22Rv1 (cell line): ENCODE results near the gene TRIM17.

Experiments
- H3K27ac ChIP-seq: fragments of 450-650 bp; 2 replicates; pipeline ENCODE4 v1.5.1; 2017
- ZFX ChIP-seq: fragments of 450-650 bp; IDR thresholded peaks from 2 replicates; pipeline ENCODE4 v1.6.1; 2017; ENCODE audit warnings: antibody characterized with exemption, borderline replicate concordance
- TF ChIP-seq, protein P1 (sequence below): fragments of 450-650 bp; IDR thresholded peaks from 2 replicates; pipeline ENCODE4 v1.5.1; 2017; ENCODE audit warnings: mild to moderate bottlenecking

Gene TRIM17

DNA sequence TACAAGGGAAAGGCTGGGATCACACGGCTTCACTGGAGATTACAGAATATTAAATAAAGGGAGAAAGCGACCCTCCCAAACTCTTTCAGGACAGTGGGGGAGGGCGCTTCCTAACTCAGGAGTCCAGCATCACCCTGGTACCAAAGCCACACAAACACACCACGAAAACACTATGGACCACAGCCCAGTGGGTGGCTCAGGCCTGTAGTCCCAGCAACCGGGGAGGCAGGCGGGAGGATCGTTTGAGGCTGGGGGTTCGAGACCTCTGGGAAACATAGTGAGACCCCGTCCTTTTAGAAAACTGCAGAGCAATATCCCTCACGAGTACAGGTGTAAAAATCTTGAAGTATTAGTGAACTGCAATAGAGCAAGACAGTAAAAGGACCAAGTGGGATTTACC, 26.0 kb downstream of the TRIM17 start:
- no peak overlapping the region for H3K27ac ChIP-seq
- TF ChIP-seq ZFX = no peak
- TF ChIP-seq, protein P1, sequence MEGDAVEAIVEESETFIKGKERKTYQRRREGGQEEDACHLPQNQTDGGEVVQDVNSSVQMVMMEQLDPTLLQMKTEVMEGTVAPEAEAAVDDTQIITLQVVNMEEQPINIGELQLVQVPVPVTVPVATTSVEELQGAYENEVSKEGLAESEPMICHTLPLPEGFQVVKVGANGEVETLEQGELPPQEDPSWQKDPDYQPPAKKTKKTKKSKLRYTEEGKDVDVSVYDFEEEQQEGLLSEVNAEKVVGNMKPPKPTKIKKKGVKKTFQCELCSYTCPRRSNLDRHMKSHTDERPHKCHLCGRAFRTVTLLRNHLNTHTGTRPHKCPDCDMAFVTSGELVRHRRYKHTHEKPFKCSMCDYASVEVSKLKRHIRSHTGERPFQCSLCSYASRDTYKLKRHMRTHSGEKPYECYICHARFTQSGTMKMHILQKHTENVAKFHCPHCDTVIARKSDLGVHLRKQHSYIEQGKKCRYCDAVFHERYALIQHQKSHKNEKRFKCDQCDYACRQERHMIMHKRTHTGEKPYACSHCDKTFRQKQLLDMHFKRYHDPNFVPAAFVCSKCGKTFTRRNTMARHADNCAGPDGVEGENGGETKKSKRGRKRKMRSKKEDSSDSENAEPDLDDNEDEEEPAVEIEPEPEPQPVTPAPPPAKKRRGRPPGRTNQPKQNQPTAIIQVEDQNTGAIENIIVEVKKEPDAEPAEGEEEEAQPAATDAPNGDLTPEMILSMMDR = no peak

DNA sequence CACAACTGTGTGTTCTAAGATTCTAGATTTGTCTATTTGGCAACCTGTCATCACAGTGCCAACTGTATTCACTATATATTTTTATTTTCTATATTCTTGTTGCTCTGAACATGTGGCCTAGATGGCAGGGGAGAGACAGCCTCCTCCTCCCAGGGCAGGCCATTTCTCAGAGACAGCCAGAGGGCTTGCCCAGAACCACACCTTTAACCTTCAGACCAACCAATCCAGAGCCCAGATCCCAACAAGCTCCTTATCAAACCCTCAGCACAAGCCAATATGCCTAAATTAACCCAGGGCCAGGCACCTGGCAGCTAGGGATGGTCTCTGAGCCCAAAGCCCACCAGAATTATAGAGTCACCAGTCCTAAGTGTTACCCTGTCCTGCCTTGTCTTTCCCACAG, 29.3 kb downstream of the TRIM17 start:
- TF ChIP-seq, protein P1 = no peak
- no peak for TF ChIP-seq ZFX
- H3K27ac ChIP-seq = no peak overlapping the region

DNA sequence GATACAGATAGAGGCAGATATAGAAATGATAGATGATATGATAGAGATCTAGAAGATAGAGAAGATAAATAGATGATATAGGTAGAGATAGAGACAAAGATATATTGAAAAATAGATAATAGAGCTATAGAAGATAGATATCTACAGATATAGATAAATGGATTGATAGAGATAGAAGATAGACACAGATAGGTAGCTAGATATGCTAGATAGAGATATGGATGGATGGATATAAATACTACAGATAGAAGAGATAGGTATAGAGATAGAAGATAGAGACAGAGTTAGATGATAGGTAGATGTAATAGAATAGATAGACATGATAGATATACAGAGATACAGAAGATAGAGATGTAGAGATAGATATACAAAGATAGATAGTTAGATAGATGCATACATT, 31.4 kb downstream of the TRIM17 start:
- TF ChIP-seq, protein P1 = no peak
- TF ChIP-seq ZFX = no peak
- H3K27ac ChIP-seq = no peak overlapping the region

DNA sequence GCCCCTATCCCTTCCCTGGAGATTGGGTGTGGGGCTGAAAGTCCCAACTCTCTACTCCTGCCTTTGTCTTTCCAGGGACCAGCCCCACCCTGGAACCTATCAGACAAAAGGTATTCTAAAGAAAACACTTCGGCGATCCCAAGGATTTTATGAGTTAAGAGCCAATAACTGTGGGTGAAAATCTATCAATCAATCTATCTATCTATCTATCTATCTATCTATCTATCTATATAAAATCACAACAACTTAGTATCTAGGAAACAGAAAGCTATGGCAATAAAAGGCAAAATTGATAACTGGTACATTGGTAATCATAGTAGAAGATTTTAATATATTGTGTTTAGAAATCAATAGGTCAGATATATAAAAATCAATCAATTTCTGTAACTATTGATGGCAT, 32.9 kb downstream of the TRIM17 start:
- no peak overlapping the region for H3K27ac ChIP-seq
- TF ChIP-seq ZFX = no peak
- TF ChIP-seq, protein P1 = no peak

DNA sequence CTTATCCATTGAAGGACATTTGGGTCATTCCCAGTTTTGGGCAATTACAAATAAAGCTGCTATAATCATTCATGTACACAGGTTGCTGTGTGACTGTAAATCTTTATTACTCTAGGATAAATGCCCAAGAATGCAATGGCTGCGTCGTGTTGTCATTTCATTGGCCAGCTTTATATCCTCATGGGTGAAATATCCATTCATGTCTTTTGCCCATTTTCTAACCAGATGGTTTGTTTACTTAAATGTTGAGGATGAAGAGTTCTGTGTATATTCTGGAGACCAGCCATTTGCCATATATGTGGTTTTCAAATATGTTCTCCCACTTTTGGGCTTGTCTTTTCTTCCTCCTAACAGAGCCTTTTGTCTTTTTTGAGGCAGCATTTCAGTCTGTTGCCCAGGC, 35.3 kb downstream of the TRIM17 start:
- no peak overlapping the region for H3K27ac ChIP-seq
- no peak for TF ChIP-seq ZFX
- TF ChIP-seq, protein P1 = no peak

DNA sequence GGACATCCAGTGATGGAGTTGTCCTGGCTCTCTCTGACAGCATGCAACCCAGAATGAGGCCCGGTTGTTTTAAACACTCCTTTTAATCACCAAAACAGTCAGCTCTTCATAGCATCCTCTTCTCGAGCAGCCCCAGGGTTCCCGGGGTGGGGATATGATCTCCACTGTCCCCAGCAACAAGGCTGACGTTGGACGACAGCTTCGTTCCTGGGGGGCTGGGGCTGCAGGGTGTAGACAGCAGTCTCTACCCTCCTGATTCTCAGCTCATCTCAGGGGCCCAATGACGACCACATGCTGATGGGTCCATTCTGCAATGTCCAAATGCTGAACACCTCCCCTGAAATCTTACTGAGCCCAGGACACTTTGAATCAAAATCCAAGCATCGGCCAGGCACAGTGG, 37.0 kb downstream of the TRIM17 start:
- no peak overlapping the region; the same call in 1 of the 2 replicates for H3K27ac ChIP-seq
- TF ChIP-seq, protein P1 = no peak
- TF ChIP-seq ZFX = no peak

DNA sequence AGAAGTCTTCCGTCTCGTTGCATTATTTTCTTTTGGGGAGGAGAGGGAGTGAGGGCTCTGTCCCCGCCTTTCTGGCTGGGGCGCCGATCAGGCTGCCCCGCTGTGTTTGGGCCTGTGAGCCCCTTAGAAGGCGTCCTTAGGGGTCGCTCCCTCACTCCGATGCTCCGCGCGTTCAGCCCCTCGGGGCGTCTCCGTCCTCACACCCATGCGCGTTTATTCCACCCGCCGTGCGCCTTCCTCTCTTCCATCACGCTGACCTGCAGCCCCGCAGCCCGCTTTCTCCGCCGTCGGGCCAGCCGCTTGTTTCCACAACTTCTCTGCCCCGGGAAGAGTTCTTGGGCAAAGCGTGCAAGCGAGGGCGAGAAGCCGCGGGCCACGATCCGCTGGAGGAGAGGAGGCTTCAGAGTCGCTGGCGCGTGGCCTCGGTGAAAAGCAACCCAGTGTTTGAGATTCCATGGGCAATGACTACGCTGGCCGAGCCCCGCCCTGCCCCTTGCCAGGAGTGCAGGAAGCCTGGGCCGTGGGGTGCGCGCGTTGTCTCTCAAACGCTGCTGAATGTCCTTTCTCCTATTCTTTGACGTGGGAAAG, 37.7 kb downstream of the TRIM17 start:
- H3K27ac ChIP-seq = peak overlapping the region; percentile 66
- TF ChIP-seq, protein P1 = peak; percentile 49
- TF ChIP-seq ZFX = no peak
